HEK293T (cell line): ENCODE data around the gene USP8.

Source experiments
- BHLHE40 ChIP-seq: fragments of 450-650 bp; IDR thresholded peaks from 2 replicates; pipeline ENCODE4 v1.6.1; 2016; ENCODE audit warnings: mild to moderate bottlenecking, moderate library complexity, borderline replicate concordance
- CTBP1 ChIP-seq: fragments of 450-650 bp; IDR thresholded peaks from 2 replicates; pipeline ENCODE4 v1.6.1; 2016; ENCODE audit warnings: borderline replicate concordance
- ELF4 ChIP-seq: fragments of 450-650 bp; IDR thresholded peaks from 2 replicates; pipeline ENCODE4 v1.6.1; 2017; ENCODE audit warnings: antibody characterized with exemption
- FOXK2 ChIP-seq: fragments of 450-650 bp; IDR thresholded peaks from 2 replicates; pipeline ENCODE4 v1.6.1; 2016; ENCODE audit warnings: mild to moderate bottlenecking
- FOXM1 ChIP-seq: fragments of 450-650 bp; IDR thresholded peaks from 2 replicates; pipeline ENCODE4 v1.6.1; 2017; ENCODE audit warnings: mild to moderate bottlenecking, borderline replicate concordance
- NFRKB ChIP-seq: fragments of 450-650 bp; IDR thresholded peaks from 2 replicates; pipeline ENCODE4 v1.6.1; 2016; ENCODE audit warnings: mild to moderate bottlenecking, moderate library complexity
- SP1 ChIP-seq: fragments of 450-650 bp; IDR thresholded peaks from 2 replicates; pipeline ENCODE4 v1.6.1; 2017

DNA sequence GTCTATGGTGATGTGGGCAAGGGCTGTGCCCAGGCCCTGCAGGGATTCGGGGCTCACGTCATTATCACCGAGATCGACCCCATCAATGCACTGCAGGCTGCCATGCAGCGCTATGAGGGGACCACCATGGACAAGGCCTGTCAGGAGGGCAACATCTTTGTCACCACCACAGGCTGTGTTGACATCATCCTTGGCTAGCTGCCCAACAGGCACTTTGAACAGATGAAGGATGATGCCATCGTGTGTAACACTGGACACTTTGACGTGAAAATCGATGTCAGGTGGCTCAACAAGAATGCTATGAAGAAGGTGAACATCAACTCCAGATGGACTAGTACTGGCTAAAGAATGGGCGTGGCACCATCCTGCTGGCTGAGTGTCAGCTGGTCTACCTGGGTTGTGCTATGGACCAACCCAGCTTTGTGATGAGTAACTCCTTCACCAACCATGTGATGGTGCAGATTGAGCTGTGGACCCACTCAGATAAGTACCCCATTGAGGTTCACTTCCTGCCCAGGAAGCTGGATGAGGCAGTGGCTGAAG, 6.1 kb upstream of the USP8 start:
- TF ChIP-seq FOXM1, result no peak
- TF ChIP-seq CTBP1, result no peak
- TF ChIP-seq SP1, result no peak
- TF ChIP-seq BHLHE40, result no peak
- TF ChIP-seq NFRKB, result no peak
- no peak for TF ChIP-seq FOXK2
- no peak for TF ChIP-seq ELF4
